Stimulated activated CD8-positive, alpha-beta memory T cell treated with anti-CD3 and anti-CD28 coated beads, Interleukin-15, amount 100 ng/mL, for 1 hour (primary cell): ENCODE data around the gene TMC8.
"Not testable (repeated sequence)": the region's sequence is repeated elsewhere in the genome, so short reads cannot be mapped to it uniquely, and the experiment has no call there.

Source experiments
- DNase-seq: peaks from one replicate; pipeline ENCODE4 v3.0.0-alpha.2; 2020; ENCODE audit warnings: low read depth

Gene TMC8

DNA sequence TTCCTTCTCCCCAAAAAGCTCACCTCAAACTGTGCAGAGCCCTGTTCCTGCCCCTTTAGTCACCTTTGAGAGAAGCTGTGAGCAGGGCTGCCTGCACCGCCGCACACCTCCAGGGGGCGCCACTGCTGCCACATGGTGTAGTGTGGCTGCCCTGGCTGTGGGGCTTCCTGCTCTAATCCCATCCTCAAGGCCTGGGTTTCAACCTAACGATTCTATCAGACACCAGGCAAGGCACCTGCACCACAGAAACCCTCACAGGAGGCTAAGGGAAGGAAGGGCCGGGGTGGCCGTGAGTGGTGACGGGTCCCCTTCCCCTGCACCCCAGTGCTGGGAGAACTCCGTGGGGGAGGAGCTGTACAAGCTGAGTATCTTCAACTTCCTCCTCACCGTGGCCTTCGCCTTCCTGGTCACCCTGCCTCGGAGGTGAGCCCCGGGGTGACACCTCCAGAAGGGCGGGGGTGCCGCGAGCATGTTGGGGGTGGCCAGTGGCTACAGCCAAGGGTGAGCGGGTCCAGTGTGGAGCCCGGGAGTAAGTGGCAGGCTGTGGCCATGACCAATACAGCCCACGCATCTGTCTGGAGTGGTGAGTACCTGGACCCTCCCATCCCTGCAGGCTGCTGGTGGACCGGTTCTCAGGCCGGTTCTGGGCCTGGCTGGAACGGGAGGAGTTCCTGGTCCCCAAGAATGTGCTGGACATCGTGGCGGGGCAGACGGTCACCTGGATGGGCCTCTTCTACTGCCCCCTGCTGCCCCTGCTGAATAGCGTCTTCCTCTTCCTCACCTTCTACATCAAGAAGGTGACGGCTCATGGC lies 7.0 kb downstream of the TMC8 start:
- DNase-seq, result no peak

DNA sequence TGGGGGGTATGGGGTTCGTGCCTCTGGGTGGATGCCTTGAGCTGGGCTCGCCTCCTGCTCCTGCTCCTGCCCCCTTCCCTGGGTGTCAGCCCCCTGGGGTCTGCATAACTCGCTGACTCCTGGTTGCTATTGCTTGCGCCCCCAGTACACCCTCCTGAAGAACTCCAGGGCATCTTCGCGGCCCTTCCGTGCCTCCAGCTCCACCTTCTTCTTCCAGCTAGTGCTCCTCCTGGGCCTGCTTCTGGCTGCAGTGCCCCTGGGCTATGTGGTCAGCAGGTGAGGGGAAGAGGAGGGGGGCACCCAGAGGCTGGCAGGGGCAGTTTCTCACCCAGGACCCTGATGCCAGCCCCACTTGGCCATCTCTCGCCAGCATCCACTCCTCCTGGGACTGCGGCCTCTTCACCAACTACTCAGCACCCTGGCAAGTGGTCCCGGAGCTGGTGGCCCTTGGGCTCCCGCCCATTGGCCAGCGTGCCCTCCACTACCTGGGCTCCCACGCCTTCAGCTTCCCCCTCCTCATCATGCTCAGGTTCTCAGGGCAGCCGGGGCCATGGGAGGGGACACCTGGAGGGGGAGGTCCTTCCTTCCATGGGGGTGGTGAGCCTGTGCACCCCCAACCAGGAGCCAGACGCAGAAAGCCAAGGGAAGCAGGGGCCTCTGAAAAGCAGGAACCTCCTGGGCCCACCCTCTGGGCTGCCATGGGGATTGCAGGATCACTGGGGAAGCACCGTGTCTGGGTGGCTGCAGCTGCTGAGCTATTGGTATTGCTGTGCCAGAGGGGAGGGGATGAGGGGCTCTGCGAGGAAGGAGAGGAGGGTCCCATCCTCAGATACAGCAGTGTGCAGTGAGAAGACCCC lies 7.9 kb downstream of the TMC8 start:
- no peak for DNase-seq

DNA sequence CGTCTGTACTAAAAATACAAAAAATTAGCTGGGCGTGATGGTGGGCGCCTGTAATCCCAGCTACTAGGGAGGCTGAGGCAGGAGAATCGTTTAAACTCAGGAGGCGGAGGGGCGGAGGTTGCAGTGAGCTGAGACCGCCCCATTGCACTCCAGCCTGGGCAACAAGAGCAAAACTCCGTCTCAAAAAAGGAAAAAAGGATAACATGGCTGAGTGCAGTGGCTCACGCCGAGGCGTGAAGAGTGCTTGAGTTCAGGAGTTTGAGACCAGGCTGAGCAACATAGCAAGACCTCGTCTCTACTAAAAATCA lies 9.2 kb downstream of the TMC8 start:
- not testable (repeated sequence) for DNase-seq

DNA sequence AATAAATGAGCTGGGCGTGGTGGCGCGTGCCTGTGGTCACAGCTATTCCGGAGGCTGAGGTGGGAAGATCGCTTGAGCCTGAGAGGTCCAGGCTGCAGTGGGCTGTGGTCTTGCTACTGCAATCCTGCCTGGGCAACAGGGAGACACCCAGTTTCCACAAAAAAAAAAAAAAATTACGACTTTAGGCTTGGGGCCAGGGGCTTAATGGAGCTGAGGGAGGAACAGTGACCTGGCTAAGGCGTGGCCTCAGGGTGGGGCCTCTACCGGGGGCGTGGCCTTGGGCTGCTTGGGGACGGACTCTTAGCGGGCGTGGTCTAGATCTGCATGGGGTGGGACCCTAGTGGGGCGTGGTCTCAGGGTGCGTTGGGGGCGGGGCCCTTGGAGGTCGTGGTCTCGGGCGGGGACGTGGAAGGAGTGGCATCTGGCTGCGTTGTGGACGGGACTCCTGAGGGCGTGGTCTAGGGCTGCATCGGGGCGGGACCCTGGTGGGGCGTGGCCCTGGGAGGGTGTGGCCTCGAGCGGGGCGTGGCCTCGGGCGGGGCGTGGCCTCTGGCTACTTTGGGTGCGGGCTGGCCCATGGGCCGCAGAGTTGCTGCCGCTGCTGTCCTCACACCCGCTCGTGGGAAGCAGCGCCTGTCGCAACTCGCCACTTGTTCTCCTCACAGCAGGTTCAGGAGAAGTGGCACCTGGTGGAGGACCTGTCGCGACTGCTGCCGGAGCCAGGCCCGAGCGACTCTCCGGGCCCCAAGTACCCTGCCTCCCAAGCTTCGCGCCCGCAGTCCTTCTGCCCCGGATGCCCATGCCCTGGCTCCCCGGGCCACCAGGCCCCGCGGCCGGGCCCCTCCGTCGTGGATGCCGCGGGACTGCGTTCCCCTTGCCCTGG lies 9.8 kb downstream of the TMC8 start:
- peak; percentile 80 for DNase-seq

DNA sequence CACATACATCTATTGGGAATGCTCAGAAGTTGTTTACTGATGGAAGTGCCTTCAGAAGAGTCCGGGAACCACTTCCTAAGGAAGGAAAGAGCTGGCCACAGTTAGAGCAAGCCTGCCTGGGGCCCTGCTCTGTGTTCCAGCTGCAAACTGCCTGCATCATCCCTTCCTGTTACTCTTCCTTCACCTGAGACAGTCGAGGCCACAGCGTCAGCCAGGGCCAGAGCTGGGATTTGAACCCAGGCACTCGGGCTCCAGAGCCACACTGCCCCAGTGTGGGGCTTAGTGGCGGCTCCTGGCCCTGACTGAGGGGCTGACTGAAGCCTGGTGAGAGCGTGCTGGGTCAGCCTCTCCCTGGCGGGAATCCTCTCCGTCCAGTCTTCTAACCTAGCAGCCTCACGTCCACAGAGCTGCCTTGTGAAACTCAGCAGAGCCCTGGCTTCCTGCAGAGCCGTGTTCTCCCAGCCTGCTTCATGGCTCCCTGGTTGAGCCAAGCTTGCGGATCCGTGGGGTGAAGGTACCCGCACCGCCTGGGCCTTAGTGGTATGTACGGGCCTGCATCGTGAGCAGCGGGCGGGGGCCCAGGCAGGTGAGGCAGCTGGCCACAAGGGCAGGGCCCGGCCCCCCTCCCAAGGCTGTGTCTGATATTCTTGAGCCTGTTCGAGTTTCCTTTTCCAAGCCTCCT lies 11.0 kb downstream of the TMC8 start:
- DNase-seq, result no peak

DNA sequence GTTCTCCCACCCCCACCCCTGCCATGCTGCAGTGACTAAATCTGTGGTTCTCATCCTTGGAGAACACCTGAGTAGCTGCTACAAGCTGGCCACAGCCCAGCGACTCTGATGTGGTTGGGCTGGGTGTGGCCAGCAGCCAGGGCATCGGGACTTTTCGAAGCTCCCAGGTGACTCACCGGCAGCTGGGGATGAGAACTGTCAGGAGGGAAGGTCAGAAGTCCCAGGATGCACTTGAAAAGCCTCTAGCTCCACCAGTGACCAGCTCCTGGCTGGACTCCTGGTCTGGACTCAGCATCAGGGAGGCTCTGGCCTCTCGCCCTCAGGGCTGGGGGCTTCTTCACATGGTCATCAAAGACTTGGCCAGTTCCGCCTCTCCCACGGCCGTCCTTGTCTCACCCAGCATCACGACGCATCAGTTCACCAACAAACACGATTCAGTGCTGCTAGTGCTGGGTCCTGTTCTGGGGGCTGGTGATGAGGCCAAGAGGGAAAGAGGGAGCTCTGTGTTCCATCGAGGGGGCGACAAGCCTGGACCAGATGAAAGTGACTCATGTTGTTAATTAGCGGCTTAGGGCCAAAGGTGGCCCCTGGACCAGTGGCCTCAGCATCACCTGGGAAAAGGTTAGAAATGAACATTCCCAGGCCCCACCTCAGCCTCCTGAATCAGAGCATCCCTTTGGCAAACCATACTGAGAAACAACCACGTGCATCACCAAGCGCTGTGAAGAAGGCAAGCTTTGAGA lies 11.7 kb downstream of the TMC8 start:
- DNase-seq, result no peak

DNA sequence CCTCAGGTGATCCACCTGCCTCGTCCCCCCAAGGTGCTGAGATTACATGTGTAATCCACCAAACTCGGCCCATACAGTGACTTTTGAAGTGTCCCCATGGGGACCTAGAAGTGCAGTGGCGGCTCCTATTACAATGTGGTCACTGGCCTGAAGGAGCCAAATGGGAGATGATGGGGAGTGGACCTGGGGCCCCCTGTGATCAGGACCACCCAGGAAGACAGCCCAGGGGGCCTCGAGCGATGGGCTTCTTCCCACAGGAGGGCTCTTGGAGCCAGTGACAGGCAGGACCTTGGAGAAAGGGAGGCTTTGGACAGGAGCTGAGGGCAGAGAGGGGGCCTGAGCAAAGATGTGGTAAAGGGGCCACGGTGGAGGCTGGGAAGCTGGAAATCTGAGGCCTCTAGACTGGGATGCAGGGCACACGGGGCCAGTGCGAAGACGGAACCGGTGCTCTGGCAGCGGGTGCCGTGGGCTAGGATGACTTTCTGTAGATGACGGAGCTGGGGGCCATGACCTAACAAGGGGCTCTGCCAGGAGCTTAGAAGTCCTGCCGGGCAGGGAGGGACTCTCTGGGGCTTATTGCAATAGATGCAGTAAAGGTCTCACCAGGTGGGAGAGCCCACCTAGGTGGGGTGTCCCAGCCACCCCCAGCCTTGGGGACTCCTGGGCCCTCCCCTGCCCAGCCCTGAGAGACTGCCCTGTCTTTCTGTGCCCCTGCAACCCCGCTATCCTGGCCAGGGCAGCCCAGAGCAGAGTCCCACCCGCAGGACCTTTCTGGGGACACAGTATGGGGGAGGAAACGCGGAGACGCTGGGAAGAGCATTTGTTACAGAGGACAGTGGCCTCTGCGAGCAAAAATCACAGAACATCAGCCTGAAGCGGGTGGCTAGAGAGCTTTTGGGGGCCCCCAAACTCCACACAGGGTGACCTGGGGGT lies 12.9 kb downstream of the TMC8 start:
- DNase-seq, result no peak

DNA sequence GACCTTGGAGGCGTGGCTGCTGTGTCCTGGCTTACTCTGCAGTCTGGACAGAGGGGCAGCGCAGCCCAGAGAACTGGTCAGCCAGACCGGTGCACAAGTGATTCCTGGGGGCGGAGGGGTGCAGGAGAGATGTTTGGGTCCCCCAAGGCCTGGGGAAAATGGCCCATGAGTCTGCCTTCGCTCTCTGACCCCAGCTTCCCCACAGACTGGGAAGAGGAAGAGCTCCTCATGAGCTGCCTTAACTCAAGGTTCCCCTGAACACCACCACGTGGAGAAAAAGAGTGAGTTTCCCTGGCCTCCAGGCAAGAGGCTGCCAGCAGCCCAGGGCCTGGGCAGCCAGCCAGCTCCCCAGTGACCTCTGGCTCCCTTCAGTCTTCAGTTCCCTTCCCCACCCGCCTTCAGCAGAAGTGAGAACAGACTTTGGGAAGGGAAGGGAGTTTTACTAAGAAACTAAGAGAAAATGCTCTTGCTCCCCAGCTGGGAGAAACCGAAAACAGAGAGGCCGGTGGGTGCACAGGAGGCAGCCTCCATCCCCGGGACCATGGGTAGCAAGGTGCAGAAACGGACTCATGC lies 13.7 kb downstream of the TMC8 start:
- DNase-seq, result no peak

DNA sequence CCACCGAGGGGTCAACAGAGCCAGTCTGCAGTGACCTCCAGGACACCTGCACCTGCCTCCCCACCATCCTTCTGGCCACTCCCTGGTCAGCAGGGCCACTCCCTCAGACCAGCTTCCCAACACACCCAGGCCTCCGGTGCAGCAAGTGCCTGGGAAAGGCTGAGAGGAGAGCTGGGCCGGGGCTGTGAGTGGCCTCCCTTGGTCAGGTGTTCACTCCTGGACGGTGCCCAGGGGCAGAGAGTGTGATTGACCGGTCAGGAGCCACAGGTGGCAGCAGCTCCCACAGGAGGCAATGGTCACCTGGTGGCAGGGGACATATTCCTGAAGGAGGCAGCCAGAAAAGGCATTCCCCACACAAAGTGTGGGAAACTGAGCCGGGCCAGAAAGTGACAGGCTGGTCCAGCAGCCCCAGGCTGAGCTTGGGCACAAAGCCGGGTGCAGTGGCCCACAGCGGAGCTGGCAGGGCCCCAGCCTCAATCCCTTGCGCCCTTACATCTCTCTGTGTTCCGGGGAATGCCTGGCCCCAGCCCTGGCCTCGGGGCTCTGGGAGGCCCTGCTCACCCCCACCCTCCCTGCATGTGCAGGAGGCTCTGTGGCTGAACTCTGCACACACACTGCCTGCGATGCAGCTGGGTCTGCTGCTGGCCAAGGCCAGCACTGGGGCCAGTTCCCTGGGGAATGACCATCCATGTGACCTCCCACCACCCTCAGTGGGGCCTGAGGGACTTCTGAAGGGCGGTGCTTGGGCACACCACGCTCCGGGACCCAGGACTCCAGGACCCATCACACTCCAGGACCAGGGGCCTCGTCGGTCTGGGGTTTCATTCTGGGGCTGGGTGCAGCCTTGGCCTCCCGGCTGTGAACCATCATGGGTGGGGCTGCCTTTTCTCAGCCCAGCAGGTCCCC lies 14.4 kb downstream of the TMC8 start:
- DNase-seq, result no peak

DNA sequence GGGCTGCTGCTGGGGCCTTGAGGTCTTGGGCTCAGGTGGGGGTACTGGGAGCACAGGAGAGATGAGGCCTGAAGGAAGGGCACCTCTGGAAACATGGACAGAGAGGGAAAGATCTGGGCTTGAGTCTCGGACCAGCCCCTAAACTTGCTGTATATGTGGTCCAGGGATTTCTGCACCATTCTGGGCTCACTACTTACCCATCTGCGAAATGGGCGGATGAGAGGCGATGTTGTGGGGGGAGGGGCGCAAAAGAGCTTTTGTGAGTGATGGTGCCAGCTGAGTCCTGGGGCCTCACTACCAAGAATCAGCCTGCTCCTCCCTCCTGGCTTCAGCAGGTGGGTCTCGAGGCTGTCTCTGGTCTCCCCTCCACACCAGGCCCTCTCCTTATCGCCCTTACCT lies 15.9 kb downstream of the TMC8 start:
- DNase-seq, result no peak

DNA sequence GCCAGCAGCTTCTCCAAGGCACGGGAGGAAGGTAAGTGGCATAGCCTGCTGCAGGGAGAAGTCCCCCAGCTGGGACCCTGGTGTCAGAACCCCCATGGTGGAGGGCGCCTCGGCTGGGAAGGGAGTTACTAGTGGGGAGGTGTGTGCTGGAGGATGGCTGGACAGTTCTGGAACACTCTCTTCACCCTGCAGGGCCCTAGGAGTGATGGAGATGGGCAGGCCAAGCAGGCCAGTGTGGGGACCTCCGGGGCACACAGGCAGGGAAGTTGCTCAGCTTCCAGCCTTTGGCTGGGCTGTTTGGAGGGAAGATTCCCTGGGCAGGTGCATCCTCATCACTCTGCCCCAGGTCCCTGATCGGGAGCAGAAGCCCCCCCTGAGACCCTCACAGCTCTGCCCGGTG lies 16.3 kb downstream of the TMC8 start:
- DNase-seq, result no peak

DNA sequence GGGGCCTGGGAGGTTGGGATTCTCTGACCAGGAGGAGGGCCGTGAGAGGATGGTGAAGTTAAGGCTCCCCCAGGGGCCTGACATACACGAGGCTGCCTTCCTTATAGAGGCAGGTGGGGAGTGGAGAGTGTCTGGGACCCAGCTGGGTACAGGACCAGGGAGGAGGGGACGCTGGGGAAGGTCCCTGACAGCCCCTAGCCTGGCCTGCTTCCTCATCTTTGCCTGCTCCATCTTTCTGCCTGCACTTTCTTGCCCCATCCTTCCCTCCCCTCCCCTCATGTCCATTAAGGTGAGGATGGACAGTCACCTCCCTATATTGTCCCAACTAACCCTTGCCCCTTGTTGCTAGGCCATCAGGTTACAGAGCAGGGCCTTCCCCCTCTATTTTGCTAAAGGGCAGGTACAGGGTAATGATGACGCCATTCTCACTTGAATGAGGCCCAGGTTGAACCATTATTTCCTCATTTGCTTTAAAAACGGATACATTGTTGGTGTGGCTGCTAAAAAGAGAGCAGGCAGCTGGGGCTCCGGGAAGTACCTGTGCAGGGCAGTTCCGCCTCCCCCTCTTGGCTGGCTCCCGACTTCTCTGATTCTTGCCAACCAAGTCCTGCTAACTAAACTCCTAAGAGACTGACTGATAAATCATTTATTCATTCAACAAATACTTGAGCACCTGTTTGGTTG lies 16.9 kb downstream of the TMC8 start:
- no peak for DNase-seq

DNA sequence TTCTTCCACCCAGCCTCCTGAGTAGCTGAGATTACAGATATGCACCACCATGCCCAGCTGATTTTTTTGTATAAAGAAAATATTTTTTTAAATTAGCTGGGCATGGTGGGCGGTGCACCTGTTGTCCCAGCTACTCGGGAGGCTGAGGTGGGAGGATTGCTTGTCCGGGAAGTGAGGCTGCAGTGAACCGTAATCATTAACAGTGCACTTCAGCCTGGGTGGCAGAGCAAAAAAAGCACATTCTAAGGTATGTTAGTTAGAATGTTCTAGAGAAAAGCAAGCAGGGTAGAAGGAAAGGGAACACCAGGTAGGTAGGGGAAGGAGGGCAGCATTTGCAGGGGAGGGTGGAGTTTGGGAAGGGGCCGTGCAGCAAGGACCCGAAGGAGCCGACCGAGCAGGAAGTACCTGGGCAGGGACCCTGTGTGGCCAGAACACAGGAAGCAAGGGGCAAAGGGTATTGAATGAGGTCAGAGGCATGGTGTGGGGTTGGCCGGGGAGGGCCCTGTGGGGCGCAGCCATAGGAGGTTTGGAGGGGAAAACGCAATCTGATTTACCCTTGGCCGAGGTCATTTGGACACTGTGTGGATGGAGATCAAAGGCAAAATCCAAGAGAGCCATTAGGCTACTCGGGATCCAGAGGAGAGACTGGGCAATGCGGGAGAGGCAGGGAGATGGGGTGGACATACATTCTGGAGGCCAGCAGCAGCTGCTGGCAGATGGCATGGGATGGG lies 17.9 kb downstream of the TMC8 start:
- DNase-seq, result no peak

DNA sequence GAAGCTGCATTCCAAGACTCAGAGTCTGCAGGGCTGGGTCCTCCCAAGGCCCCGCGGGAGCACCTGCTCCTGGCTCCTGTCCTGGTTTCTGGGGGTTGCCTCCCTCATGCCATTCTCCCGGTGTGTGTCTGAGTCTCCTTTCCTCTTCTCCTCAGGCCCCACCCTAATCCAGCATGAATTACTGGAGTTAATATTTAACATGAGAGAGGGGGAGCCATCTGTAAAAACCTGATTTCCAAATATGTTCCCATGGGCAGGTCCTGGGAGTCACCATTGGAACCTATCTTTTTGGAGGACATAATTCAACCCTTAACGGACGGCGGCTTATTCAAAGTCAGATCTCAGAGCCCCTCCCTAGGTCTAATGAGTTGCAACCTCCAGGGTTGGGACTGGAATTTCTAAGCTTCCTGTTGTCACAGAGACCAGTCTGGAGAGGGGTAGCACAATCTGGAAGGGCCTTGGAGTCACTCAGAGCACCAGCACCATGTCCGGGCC lies 21.0 kb downstream of the TMC8 start:
- no peak for DNase-seq

DNA sequence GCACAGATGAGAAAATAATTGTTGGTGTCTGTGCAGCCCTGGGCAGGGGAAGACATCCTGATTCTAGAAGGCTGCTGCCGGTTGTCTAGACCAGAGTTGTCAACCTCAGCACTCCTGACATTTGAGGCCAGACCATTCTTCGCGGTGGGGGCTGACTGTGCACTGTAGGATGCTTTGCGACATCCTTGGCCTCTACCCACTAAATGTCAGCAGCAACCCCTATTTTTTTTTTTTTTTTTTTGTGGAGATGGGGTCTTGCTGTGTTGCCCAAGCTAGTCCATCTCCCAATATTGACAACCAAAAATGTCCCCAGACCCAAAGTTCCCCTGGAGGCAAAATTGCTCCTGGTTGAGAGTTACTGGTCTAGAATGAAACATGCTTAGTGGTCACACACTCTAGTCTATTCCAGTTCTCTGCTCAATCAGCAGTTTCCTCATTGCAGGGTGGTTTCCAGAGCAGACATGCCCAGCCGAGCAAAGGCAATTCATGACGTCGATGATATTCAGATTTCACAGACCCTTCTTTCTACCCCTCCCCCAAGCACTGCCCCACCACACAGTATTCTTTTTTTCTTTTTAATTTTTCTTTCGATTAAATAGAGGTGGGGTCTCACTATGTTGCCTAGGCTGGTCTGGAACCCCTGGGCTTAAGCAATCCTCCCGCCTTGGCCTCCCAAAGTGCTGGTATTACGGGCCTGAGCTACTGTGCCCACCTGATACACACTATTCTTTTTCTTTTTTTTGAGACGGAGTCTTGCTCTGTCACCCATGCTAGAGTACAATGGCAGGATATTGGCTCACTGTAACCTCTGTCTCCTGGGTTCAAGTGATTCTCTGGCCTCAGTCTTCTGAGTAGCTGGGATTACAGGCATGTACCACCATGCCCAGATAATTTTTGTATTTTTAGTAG lies 24.6 kb downstream of the TMC8 start:
- DNase-seq, result no peak

DNA sequence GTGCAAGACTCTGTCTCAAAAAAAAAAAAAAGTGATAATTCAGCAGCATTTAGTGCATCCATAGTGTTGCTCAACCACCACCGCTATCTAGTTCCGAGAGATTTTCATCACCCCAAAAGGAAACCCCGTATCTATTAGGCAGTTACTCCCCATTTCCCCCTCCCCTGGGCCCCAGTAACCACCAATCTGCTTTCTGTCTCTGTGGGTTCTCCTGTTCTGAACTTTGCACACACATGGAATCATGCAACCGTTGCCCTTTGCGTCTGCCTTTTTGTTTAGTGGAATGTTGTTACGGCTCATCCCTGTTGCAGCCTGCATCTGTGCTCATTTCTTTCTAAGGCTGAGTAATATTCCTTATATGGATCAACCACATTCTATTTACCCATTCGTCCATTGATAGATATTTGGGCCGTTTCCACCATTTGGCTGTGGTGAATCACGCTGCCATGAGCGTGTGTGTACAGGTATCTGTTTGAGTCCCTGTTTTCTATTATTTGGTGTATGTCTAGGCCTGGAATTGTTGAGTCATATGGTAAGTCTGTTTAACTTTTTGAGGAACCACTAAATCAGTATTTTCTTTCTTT lies 29.1 kb downstream of the TMC8 start:
- DNase-seq, result no peak
